ENCODE measurements around the gene IFNL3.

The IFNL3 gene

DNA sequence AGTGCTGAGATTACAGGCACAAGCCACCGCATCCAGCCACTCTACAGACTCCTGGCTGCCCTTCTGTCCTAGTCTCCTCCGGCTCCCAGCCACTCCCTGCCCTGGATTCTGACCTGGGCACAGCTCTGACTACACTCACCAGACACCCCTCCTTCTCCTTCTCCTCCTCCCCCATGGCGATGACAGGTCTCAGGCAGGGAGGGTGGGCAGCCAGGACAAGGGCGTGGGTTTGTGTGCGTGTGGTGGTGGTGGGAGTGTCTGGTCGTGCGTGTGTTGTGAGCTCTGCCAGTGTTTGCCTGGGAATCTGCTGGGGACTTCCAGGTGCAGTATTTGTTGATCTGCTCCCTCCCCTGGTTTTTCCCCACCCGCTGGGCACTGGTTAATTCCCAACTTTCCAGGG lies 51.0 kb downstream of the IFNL3 start:
- no peak for DNase-seq (ENCODE audit: low spot score)
